Activated CD8-positive, alpha-beta memory T cell treated with anti-CD3 and anti-CD28 coated beads for 36 hours (primary cell): ENCODE results near the gene CENPM. TPM values are rescaled to one million over a fixed set of nuclear protein-coding genes. Genes with fewer than 3 reads are reported as not detected.

Experiments used
- CTCF ChIA-PET: fragments of 350-600 bp; sonication (Branson Sonifier 250); formaldehyde crosslinking; loops from one replicate; lab custom pipeline; 2021; ENCODE audit warnings: antibody characterized with exemption; lab: Charles Lee
- POLR2A ChIA-PET: fragments of 350-600 bp; sonication (Branson Sonifier 250); formaldehyde crosslinking; loops from one replicate; lab custom pipeline; 2021; ENCODE audit warnings: antibody characterized with exemption; lab: Charles Lee
- total RNA-seq, 2 experiments: library from RNA; stranded (reverse); gene quantifications; one replicate each; pipeline ENCODE4 v1.2.3, GENCODE V29; 2021

The CENPM gene
- total RNA-seq, 2 experiments from 2014 or later, result 80.8 to 84.9 TPM

GRCh38 chr22:41969110-41969646, 22.2 kb upstream of the CENPM start, which contains the start of gene SEPTIN3:
TSS of gene SEPTIN3 (plus strand) at chr22:41969443. CDS start at chr22:41971493, 2,050 bp downstream.
- CTCF ChIA-PET, result no interaction called here
- POLR2A ChIA-PET, result no interaction called here

GRCh38 chr22:41968601-41969000, 21.6 kb upstream of the CENPM start:
- POLR2A ChIA-PET, result no interaction called here
- CTCF ChIA-PET, result interaction anchor here (1.2 kb wide), 1 partner anchor 122 kb away, joined by 3 read pairs; the partner anchor contains the start of gene NDUFA6

GRCh38 chr22:41966607-41967240, 19.8 kb upstream of the CENPM start:
- ChIA-PET POLR2A (no interaction called here), CTCF (interaction anchor here (0.6 to 2.4 kb wide), 8 partner anchors 9 to 505 kb away, joined by 3 to 9 read pairs (median 4); partner anchors contain the start of gene NAGA)

GRCh38 chr22:41966225-41966606, 19.3 kb upstream of the CENPM start:
- POLR2A ChIA-PET, result no interaction called here
- CTCF ChIA-PET, result interaction anchor here (0.6 to 2.4 kb wide), 7 partner anchors 9 to 506 kb away, joined by 3 to 9 read pairs (median 3); partner anchors contain the start of gene NAGA

GRCh38 chr22:41964112-41964491, 17.1 kb upstream of the CENPM start:
- CTCF ChIA-PET, result no interaction called here
- POLR2A ChIA-PET, result interaction anchor here (0.7 kb wide), 1 partner anchor 17 kb away, joined by 3 read pairs; the partner anchor contains the start of gene CENPM

GRCh38 chr22:41963453-41964111, 16.6 kb upstream of the CENPM start:
- CTCF ChIA-PET, result no interaction called here
- POLR2A ChIA-PET, result interaction anchor here (0.7 kb wide), 1 partner anchor 17 kb away, joined by 3 read pairs; the partner anchor contains the start of gene CENPM

GRCh38 chr22:41957941-41958556, 11.1 kb upstream of the CENPM start:
- ChIA-PET POLR2A (no interaction called here), CTCF (interaction anchor here (0.6 to 2.3 kb wide), 8 partner anchors 9 to 211 kb away, joined by 3 to 9 read pairs (median 3); no protein-coding TSS in a partner anchor)

GRCh38 chr22:41952713-41953112, 5.8 kb upstream of the CENPM start:
- ChIA-PET POLR2A (no interaction called here), CTCF (interaction anchor here (1.1 kb wide), 1 partner anchor 11 kb away, joined by 4 read pairs; no protein-coding TSS in a partner anchor)

GRCh38 chr22:41951898-41952474, 5.0 kb upstream of the CENPM start, which contains the start of gene SMIM45:
TSS of gene SMIM45 (plus strand) at chr22:41952150.
- POLR2A ChIA-PET, result no interaction called here
- CTCF ChIA-PET, result interaction anchor here (1.0 kb wide), 1 partner anchor 10 kb away, joined by 3 read pairs; no protein-coding TSS in a partner anchor

GRCh38 chr22:41949297-41949965, 2.5 kb upstream of the CENPM start:
- CTCF ChIA-PET, result interaction anchor here (0.6 kb wide), 1 partner anchor 208 kb away, joined by 4 read pairs; no protein-coding TSS in a partner anchor
- POLR2A ChIA-PET, result interaction anchor here (0.6 to 0.9 kb wide), 2 partner anchors 50 to 253 kb away, joined by 3 read pairs; no protein-coding TSS in a partner anchor

- ChIA-PET CTCF (interaction anchor here (0.6 to 1.0 kb wide), 2 partner anchors 8 to 316 kb away, joined by 3 read pairs; no protein-coding TSS in a partner anchor), POLR2A (interaction anchor here (0.6 to 0.9 kb wide), 2 partner anchors 50 to 252 kb away, joined by 3 read pairs; no protein-coding TSS in a partner anchor)
These were observed 2.0 kb upstream of the CENPM start for GRCh38 chr22:41948928-41949296.

- ChIA-PET CTCF (interaction anchor here (0.6 to 1.0 kb wide), 4 partner anchors 9 to 164 kb away, joined by 3 to 7 read pairs (median 3); partner anchors contain the start of gene NDUFA6), POLR2A (interaction anchor here (0.6 to 0.9 kb wide), 2 partner anchors 21 to 29 kb away, joined by 3 to 5 read pairs; partner anchors contain the start of gene TNFRSF13C)
These were observed 1.2 kb upstream of the CENPM start for GRCh38 chr22:41948142-41948541.

GRCh38 chr22:41947424-41948080, 600 bp upstream of the CENPM start:
- ChIA-PET CTCF (interaction anchor here (0.6 to 2.2 kb wide), 6 partner anchors 9 to 207 kb away, joined by 3 to 8 read pairs (median 4); partner anchors contain the start of gene NDUFA6), POLR2A (interaction anchor here (0.6 to 1.1 kb wide), 5 partner anchors 17 to 147 kb away, joined by 3 to 8 read pairs (median 4); partner anchors contain the start of gene TNFRSF13C)

- POLR2A ChIA-PET, result interaction anchor here (0.6 to 1.0 kb wide), 8 partner anchors 82 to 707 kb away, joined by 3 to 8 read pairs (median 4); partner anchors contain the start of gene SREBF2
- CTCF ChIA-PET, result interaction anchor here (0.7 to 1.4 kb wide), 4 partner anchors 18 to 541 kb away, joined by 3 to 6 read pairs (median 6); partner anchors contain the start of gene TNFRSF13C
These were observed 3.2 kb downstream of the CENPM start for GRCh38 chr22:41943661-41944209.

GRCh38 chr22:41940832-41941765, 5.9 kb downstream of the CENPM start:
- ChIA-PET CTCF (interaction anchor here (0.6 to 8.2 kb wide), 26 partner anchors 12 to 275 kb away, joined by 3 to 89 read pairs (median 5); partner anchors contain the start of genes CCDC134, SMDT1, SNU13 and SREBF2), POLR2A (interaction anchor here (0.6 to 3.3 kb wide), 15 partner anchors 12 to 674 kb away, joined by 3 to 23 read pairs (median 4); partner anchors contain the start of genes CCDC134, POLDIP3, SREBF2 and TNFRSF13C)
